H1 (cell line): Measurements from ENCODE around the gene PXDC1.

Experiments
- CEBPB ChIP-seq: IDR thresholded peaks from 2 replicates; pipeline ENCODE4 v1.6.1; 2012; ENCODE audit warnings: low read depth, low read length
- CHD2 ChIP-seq: IDR thresholded peaks from 2 replicates; pipeline ENCODE4 v1.6.1; 2012; ENCODE audit warnings: low read length, improper control_type of control experiment
- CTCF ChIP-seq, 3 experiments: IDR thresholded peaks; 1 replicate in 2 of 3; 2 replicates in 1 of 3; pipeline versions ENCODE4 v1.5.1 to v1.6.1; 2011; ENCODE audit warnings: low read length in 3 of 3, mild to moderate bottlenecking in 3 of 3, inconsistent platforms in 2 of 3, low read depth in 1 of 3, moderate library complexity in 1 of 3; ENCODE audit not compliant: insufficient read depth in 1 of 3; ENCODE audit errors: control extremely low read depth in 1 of 3
- JUN ChIP-seq: IDR thresholded peaks from 2 replicates; pipeline ENCODE4 v1.6.1; 2011; ENCODE audit warnings: low read depth, mild to moderate bottlenecking, improper control_type of control experiment, low read length
- RAD21 ChIP-seq, 2 experiments: IDR thresholded peaks in 1 of 2; conservative IDR thresholded peaks in 1 of 2; 2 replicates each; pipeline ENCODE4 v1.6.1; 2011; ENCODE audit warnings: low read depth in 2 of 2, low read length in 2 of 2, improper control_type of control experiment in 1 of 2, inconsistent platforms in 1 of 2, mild to moderate bottlenecking in 1 of 2, moderate library complexity in 1 of 2
- RFX5 ChIP-seq: IDR thresholded peaks from 2 replicates; pipeline ENCODE4 v1.6.1; 2011; ENCODE audit warnings: low read depth, low read length, improper control_type of control experiment, borderline replicate concordance
- TEAD4 ChIP-seq: IDR thresholded peaks from 2 replicates; pipeline ENCODE4 v1.6.1; 2012; ENCODE audit warnings: low read depth, low read length, inconsistent platforms, mixed read lengths
- TF ChIP-seq, protein P1 (sequence below): IDR thresholded peaks from 2 replicates; pipeline ENCODE4 v1.6.1; 2011; ENCODE audit warnings: low read length, improper control_type of control experiment

- no peak for TF ChIP-seq CTCF (IDR thresholded peaks at IDR 0.05; ENCODE audit: control extremely low read depth in 1 of 3, insufficient read depth in 1 of 3, low read depth in 1 of 3, low read length in 3 of 3)
- no peak for TF ChIP-seq TEAD4
- no peak for TF ChIP-seq RFX5
- TF ChIP-seq CHD2: no peak
- no peak for TF ChIP-seq CEBPB
- TF ChIP-seq JUN: no peak
- TF ChIP-seq RAD21 (IDR thresholded peaks at IDR 0.05 in 1 of 2, conservative IDR thresholded peaks at IDR 0.05 in 1 of 2; ENCODE audit: low read depth in 2 of 2, low read length in 2 of 2): no peak
- TF ChIP-seq, protein P1, sequence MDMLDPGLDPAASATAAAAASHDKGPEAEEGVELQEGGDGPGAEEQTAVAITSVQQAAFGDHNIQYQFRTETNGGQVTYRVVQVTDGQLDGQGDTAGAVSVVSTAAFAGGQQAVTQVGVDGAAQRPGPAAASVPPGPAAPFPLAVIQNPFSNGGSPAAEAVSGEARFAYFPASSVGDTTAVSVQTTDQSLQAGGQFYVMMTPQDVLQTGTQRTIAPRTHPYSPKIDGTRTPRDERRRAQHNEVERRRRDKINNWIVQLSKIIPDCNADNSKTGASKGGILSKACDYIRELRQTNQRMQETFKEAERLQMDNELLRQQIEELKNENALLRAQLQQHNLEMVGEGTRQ: no peak
These were observed 23.9 kb downstream of the PXDC1 start for GRCh38 chr6:3727593-3728108.
